BLaER1 treated with 17β-estradiol and CSF1 and Interleukin-3, amounts not matched to agents 10 nM and 100 nM (cell line): Measurements from ENCODE around the gene NHEJ1.
A peak's percentile ranks its signal among the peaks of the same experiment; 100 is the strongest.

Experiments used
- H3K27ac ChIP-seq, 11 experiments: shearing (Covaris generic); formaldehyde crosslinking; 2 replicates each; pipeline ENCODE4 v1.8.1; 2022
- H3K27me3 ChIP-seq, 11 experiments: shearing (Covaris generic); formaldehyde crosslinking; 2 replicates each; pipeline ENCODE4 v1.8.1; 2022
- H3K36me3 ChIP-seq, 11 experiments: shearing (Covaris generic); formaldehyde crosslinking; 2 replicates each; pipeline ENCODE4 v1.8.1; 2022
- H3K4me1 ChIP-seq, 10 experiments: shearing (Covaris generic); formaldehyde crosslinking; 2 replicates each; pipeline ENCODE4 v1.8.1; 2022
- H3K4me2 ChIP-seq, 11 experiments: shearing (Covaris generic); formaldehyde crosslinking; 2 replicates each; pipeline ENCODE4 v1.8.1; 2022
- H3K4me3 ChIP-seq, 10 experiments: shearing (Covaris generic); formaldehyde crosslinking; 2 replicates each; pipeline ENCODE4 v1.8.1; 2022
- H3K9ac ChIP-seq, 11 experiments: shearing (Covaris generic); formaldehyde crosslinking; 2 replicates each; pipeline ENCODE4 v1.8.1; 2022
- H3K9me3 ChIP-seq, 11 experiments: shearing (Covaris generic); formaldehyde crosslinking; replicated peaks in 1 of 11; 2 replicates each; pipeline ENCODE4 v1.8.1; 2022
- H4K20me1 ChIP-seq, 11 experiments: shearing (Covaris generic); formaldehyde crosslinking; 2 replicates each; pipeline ENCODE4 v1.8.1; 2022
- Cebpa-rat ChIP-seq, 11 experiments: shearing (Covaris generic); IDR thresholded peaks; 2 replicates each; pipeline ENCODE4 v1.8.1; 2022

NHEJ1 gene

DNA sequence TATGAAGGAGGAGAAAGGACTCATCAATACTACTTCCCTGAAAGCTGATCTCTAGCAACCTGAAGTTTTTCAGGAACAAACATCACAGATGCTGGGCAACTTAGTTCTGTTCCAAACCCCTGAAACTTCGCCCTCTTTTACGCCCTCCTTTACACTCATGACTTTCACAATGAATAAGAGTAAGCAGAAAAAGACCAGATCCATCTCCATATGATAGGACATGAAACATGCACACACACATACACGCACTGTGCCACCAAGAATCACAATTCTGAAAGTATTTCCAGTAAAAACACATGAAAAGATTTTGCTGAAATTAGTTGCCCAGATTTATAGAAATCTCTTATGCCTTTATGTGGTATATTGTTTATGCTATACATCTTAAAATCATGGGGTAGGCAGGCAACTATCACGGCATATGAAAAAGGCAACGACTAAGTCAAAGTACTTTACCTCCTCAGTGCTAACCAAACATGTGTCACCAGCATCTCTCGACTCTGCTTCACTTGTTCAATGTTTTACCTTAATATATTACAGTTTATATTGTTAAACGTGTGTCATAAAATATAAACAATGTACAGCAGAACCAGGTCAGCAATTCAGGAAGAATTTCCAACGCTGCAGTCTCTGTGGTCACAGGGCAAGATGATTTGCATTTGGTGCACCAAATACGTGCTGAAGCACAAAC, 47.8 kb downstream of the NHEJ1 start:
- Histone ChIP-seq H3K9me3 (no peaks in the 10 kb centered on the region), H3K4me3 (no peak overlapping the region), H4K20me1 (peaks cover 0 to 59% (median 22%) of the 10 kb centered on the region in 11 experiments; a peak in 13 of 22 replicates), H3K27ac (no peak overlapping the region), H3K27me3 (no peaks in the 10 kb centered on the region), H3K4me1 (peaks cover 7 to 25% (median 22%) of the 10 kb centered on the region in 10 experiments), H3K4me2 (no peak overlapping the region), H3K9ac (no peak overlapping the region), H3K36me3 (no peaks in the 10 kb centered on the region)
- no peak for TF ChIP-seq Cebpa-rat (IDR thresholded peaks at IDR 0.05)

DNA sequence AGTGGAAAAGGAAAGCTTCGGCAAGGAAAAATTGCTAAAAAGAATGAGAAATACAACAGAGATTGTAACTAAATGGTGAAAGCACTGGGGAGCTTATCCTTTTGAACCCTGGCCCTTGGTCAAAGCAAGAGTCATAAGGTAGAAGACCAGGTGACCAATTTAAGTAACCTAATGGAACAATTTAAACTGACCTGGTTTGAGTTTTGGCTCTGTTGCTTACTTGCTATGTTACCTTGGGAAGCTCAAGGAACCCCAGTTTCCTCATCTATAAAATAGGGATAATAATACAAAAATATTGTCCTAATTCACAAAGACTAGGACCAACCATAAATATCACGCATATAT, 48.6 kb downstream of the NHEJ1 start:
- Histone ChIP-seq H3K9ac (no peak overlapping the region), H3K27me3 (no peaks in the 10 kb centered on the region), H3K4me3 (no peak overlapping the region), H3K9me3 (no peaks in the 10 kb centered on the region), H3K36me3 (no peaks in the 10 kb centered on the region), H3K27ac (no peak overlapping the region), H3K4me2 (no peak overlapping the region), H4K20me1 (peaks cover 0 to 51% (median 19%) of the 10 kb centered on the region in 11 experiments; a peak in 9 of 22 replicates), H3K4me1 (peaks cover 4 to 18% (median 15%) of the 10 kb centered on the region in 10 experiments; a peak in 18 of 20 replicates)
- no peak for TF ChIP-seq Cebpa-rat (IDR thresholded peaks at IDR 0.05)

DNA sequence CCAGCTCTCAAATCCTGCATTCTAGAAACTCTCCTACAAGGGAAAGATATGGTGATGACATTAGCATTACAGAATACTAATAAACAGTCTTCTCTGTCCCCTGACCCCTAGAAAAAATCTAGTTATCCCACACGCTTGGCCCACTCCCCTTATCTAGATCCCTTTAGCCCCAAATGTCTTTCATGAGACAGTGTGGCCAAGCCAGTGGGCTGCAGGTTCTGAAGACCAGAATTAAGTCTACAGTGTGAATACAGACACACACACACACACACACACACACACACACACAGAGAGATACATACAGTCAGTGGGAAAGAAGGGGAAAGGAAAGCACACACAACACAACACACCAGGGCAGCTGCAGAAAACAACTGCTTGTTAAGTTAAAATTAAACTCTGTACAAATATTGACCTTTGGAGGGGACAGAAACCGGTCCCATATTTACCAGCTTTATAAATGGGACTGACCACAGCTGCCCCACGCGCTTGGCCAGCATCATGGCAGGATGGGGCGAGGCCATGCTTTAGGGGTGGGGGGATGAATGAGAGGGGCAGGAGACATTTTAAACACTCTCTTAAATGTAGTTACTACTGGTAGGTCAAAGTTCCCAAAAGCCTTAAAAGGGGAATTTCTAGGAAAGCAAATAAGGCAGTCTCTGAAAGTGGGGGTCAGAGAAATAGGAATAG, 49.1 kb downstream of the NHEJ1 start:
- H3K36me3 ChIP-seq = no peaks in the 10 kb centered on the region; a peak in 1 of 22 replicates
- H3K4me1 ChIP-seq = peaks cover 4 to 18% (median 15%) of the 10 kb centered on the region in 10 experiments; a peak in 18 of 20 replicates
- H3K4me3 ChIP-seq = no peak overlapping the region
- H3K4me2 ChIP-seq = no peak overlapping the region
- H4K20me1 ChIP-seq = peaks cover 0 to 46% (median 19%) of the 10 kb centered on the region in 11 experiments; a peak in 9 of 22 replicates
- H3K27ac ChIP-seq = no peak overlapping the region
- no peak for TF ChIP-seq Cebpa-rat (IDR thresholded peaks at IDR 0.05)
- H3K9me3 ChIP-seq = no peaks in the 10 kb centered on the region
- no peaks in the 10 kb centered on the region for H3K27me3 ChIP-seq
- no peak overlapping the region for H3K9ac ChIP-seq

DNA sequence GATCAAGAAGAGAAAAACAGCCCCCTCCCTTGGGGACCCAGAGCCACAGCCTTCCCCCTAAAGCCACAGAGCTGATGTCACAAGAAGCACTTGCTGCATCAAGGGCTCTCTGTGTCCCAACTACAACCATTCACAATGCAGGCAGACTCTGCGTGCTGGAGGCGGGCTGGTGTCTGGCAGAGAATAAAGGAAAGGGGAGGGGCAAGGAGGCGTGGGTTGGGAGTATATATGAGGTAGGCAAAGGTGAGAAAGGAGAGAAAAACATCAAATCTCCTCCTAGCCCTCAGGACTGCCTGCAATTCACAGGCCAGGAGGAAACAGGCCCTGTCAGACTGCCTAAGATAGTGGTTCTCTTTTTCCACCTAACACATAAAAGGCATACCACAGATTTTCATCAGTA, 51.1 kb downstream of the NHEJ1 start:
- Histone ChIP-seq H3K4me1 (peaks cover 4 to 24% (median 17%) of the 10 kb centered on the region in 10 experiments; a peak in 18 of 20 replicates), H3K27me3 (no peaks in the 10 kb centered on the region), H3K27ac (peak overlapping the region in 1 of 11 experiments; percentile 43; a peak in 1 of 22 replicates), H4K20me1 (peaks cover 0 to 36% (median 11%) of the 10 kb centered on the region in 11 experiments; a peak in 9 of 22 replicates), H3K4me3 (no peak overlapping the region), H3K4me2 (peak overlapping the region; percentile 3 to 68 (median 58); a peak in 19 of 22 replicates), H3K36me3 (no peaks in the 10 kb centered on the region; a peak in 1 of 22 replicates), H3K9ac (peak overlapping the region in 1 of 11 experiments; percentile 31; a peak in 1 of 22 replicates), H3K9me3 (no peaks in the 10 kb centered on the region)
- TF ChIP-seq Cebpa-rat (IDR thresholded peaks at IDR 0.05) = peak in 4 of 11 experiments; percentile 20 to 85 (median 50); a peak in 5 of 22 replicates

DNA sequence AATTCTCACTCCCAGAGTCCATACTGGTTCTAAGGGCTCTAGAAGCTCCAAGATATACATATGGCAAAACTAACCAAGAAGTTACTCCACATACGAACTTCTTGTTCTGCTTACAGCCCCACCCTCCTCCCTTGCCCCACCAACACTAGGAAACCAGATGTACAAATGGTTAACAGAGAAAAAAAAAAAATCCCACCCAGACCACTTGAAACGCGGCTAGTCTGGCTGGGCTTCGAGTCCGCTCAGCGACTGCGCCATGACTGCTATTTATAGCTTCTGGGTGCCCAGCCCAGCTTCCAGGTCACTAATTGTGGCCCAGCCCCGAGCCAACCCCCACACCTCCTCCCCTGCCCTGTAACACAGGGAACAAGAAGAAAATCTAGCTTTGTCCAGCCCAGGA, 52.9 kb downstream of the NHEJ1 start:
- H3K9me3 ChIP-seq = no peaks in the 10 kb centered on the region
- no peak overlapping the region for H3K4me2 ChIP-seq
- no peaks in the 10 kb centered on the region for H3K27me3 ChIP-seq

DNA sequence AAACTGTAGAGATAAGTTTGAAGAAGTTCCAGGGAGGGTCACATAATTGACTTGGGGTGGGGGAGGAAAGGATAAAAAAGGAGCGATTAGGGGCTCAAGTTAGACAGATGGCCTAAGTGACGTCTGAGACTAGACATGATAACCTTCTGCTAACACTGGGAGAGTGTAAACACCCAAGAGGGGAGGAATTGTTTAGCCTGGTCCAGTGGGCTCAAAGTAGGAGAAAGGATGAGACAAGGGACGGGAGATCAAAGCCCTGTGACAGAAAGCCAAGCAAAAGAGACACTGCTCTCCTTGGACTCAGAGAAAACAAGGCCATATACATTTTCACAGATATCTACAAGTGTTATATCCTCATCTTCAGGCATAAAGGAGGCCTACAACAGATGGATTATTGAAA, 54.4 kb downstream of the NHEJ1 start:
- H3K4me2 ChIP-seq = no peak overlapping the region
- H4K20me1 ChIP-seq = peaks cover 0 to 19% (median 5%) of the 10 kb centered on the region in 11 experiments; a peak in 6 of 22 replicates
- peaks cover 4 to 24% (median 17%) of the 10 kb centered on the region in 10 experiments; a peak in 18 of 20 replicates for H3K4me1 ChIP-seq
- H3K9ac ChIP-seq = no peak overlapping the region
- H3K9me3 ChIP-seq = no peaks in the 10 kb centered on the region
- H3K4me3 ChIP-seq = no peak overlapping the region
- no peak for TF ChIP-seq Cebpa-rat (IDR thresholded peaks at IDR 0.05)
- no peaks in the 10 kb centered on the region for H3K27me3 ChIP-seq
- H3K27ac ChIP-seq = no peak overlapping the region
- peaks cover 0 to 11% (median 0%) of the 10 kb centered on the region in 11 experiments; a peak in 2 of 22 replicates for H3K36me3 ChIP-seq

More for the DNA sequence above, 52.9 kb downstream of the NHEJ1 start:
- no peaks in the 10 kb centered on the region; a peak in 1 of 22 replicates for H3K36me3 ChIP-seq
- TF ChIP-seq Cebpa-rat (IDR thresholded peaks at IDR 0.05) = no peak
- no peak overlapping the region for H3K4me3 ChIP-seq
- peaks cover 4 to 24% (median 17%) of the 10 kb centered on the region in 10 experiments; a peak in 18 of 20 replicates for H3K4me1 ChIP-seq
- no peak overlapping the region for H3K27ac ChIP-seq
- no peak overlapping the region for H3K9ac ChIP-seq
- peaks cover 0 to 28% (median 5%) of the 10 kb centered on the region in 11 experiments; a peak in 6 of 22 replicates for H4K20me1 ChIP-seq

DNA sequence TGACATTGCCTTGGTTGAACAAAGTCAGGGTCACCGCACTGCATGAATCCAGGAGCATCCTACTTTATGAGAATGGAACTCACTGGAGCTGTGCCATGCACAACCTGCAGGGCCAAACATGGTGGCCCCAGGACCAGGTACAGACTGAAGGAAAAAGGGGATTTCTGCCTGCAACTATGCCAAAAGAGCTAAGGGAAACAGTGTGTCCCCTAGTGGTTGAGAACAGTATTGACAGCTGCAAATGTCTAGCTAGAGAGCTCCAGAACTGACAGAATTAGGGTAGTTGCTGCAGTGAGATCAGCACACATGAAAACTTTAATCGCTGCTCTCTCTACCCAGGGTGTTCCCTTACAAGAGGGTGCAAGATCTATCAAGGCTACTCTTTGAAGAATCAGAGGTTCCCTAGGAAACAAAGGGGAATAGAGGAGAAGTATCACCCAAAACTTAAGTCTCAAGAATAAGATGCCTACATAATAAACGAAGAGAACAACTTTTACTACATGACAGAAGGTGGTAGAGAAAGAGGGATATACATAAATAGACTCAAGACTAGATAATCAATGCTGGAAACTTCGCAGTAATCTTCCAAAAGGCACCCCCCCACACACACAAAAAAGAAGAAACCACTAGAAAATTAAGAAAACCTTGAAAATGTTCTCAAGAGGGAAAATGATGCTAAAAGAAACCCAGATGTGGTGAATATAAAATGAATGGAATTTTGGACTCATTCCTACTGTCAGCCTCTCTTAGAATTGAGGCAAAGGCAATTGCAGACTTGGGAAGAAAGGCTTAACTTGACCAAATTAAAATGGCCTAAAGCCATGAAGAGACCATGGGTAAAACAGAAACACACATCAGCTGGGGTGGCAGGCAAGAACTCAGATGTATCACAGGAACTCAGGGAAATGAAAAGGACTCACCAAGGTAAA, 56.2 kb downstream of the NHEJ1 start:
- H4K20me1 ChIP-seq = peaks cover 0 to 10% (median 0%) of the 10 kb centered on the region in 11 experiments; a peak in 6 of 22 replicates
- no peaks in the 10 kb centered on the region for H3K27me3 ChIP-seq
- no peak overlapping the region for H3K4me2 ChIP-seq
- H3K27ac ChIP-seq = no peak overlapping the region
- peaks cover 2 to 14% (median 10%) of the 10 kb centered on the region in 10 experiments; a peak in 18 of 20 replicates for H3K4me1 ChIP-seq
- H3K9ac ChIP-seq = no peak overlapping the region
- H3K4me3 ChIP-seq = no peak overlapping the region
- no peaks in the 10 kb centered on the region for H3K9me3 ChIP-seq
- peaks cover 0 to 11% (median 0%) of the 10 kb centered on the region in 11 experiments; a peak in 2 of 22 replicates for H3K36me3 ChIP-seq
- no peak for TF ChIP-seq Cebpa-rat (IDR thresholded peaks at IDR 0.05)

DNA sequence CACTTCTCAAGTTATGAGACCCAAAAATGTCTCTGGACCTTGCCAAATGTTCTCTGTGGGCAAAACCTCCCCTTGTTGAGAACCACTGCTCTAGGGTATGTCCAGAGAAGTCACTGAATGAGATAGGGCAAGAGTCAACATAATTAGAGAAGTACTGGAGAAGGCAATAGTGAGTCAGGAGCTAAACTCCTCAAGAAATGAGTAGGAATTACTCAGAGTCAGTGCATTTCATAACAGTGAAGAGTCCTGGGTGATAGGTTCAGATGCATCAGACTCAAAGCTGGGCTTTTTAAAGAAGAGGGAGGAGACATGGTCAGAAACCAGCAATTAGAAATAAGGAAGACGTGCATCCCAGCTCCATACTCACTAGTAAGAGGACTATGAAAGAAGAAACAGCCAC, 61.3 kb downstream of the NHEJ1 start:
- no peak overlapping the region for H3K27ac ChIP-seq

More for the DNA sequence above, 61.3 kb downstream of the NHEJ1 start:
- no peak overlapping the region for H3K4me3 ChIP-seq
- peaks cover 0 to 19% (median 0%) of the 10 kb centered on the region in 11 experiments; a peak in 3 of 22 replicates for H3K36me3 ChIP-seq
- no peaks in the 10 kb centered on the region for H3K9me3 ChIP-seq
- no peaks in the 10 kb centered on the region for H3K27me3 ChIP-seq
- peaks cover 0 to 7% (median 6%) of the 10 kb centered on the region in 10 experiments; a peak in 11 of 20 replicates for H3K4me1 ChIP-seq
- H3K9ac ChIP-seq = no peak overlapping the region
- peaks cover 0 to 4% (median 0%) of the 10 kb centered on the region in 11 experiments; a peak in 3 of 22 replicates for H4K20me1 ChIP-seq
- no peak for TF ChIP-seq Cebpa-rat (IDR thresholded peaks at IDR 0.05)
- no peak overlapping the region for H3K4me2 ChIP-seq
